GM18951 (cell line): ENCODE data around the gene UBFD1.
"Not testable (repeated sequence)": the region's sequence is repeated elsewhere in the genome, so short reads cannot be mapped to it uniquely, and the experiment has no call there.

Source experiments
- POLR2A ChIP-seq: IDR thresholded peaks from 4 replicates; pipeline ENCODE4 v1.6.1; 2011; ENCODE audit warnings: mild to moderate bottlenecking; ENCODE audit not compliant: insufficient read length, insufficient read depth; ENCODE audit errors: extremely low read depth
- in situ Hi-C: fragments of 300-500 bp; cut with MboI; formaldehyde crosslinking; loops from one replicate; pipeline ENCODE4 v1.12.0; 2022; ENCODE audit warnings: low sequenced_read_pairs, mixed read lengths, inconsistent platforms; ENCODE audit not compliant: unreplicated experiment

UBFD1 gene

DNA sequence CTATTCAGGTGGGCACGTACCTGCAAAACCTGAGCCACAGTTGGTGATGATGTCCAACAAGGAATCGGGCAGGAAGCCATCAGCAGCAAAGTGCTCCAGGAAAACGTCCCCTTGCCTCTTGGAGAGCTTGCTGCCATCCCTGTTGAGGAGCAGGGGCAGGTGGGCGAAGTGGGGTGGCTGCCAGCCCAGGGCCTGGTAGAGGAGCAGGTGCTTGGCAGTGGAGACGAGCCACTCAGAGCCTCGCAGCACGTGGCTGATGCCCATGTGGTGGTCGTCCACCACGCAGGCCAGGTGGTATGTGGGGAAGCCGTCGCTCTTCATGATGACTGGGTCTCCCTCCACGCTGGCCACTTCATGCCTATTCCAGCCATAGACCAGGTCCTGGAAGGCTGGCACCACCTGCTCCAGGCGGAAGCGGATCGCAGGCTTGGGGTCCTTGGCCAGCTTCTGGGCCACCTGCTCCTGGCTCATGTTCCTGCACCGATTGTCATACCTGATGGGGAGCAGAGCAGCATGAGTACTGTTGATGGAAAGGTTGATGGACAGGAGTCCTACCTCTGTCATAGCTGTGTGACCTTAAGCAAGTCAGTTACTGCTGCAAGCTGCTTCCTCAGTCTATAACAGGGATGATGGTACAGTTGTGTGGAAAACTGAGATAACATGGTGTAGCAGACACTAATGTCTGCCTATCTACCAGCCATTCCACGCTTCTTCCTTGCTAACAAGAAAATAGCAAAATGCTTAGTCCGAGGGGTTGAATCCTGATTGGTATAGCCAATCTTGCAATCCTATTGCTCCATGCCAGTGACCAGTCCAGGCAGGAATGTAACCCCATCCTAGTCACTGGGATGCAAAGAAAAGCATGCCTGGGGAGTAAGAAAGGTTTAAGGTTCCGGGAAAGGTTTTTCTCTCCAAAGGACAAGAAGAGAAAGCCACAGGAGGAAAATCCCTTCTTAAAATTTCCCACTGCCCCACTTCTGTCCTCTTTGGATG, 22.4 kb upstream of the UBFD1 start:
- in situ Hi-C loops: no loop called here
- no peak for TF ChIP-seq POLR2A

DNA sequence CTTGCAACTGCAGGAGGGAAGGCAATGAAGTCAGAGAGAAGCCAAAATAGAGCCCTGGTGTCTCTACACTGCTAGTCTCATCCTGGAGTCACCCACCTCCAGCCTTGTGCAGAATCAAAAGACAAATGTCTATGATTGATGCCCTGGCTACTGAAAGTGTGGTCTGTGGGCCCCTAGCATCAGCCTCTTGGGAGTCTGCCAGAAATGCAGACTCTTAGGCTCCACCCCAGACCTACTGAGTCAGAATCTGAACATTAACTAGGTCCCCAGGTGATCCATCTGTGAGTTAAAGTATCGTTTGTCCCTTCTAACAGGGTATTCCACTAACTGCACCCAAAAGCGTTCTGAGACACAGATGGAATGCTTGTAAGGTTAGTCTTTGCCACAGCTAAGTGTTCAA, 21.6 kb upstream of the UBFD1 start:
- in situ Hi-C loops: no loop called here

DNA sequence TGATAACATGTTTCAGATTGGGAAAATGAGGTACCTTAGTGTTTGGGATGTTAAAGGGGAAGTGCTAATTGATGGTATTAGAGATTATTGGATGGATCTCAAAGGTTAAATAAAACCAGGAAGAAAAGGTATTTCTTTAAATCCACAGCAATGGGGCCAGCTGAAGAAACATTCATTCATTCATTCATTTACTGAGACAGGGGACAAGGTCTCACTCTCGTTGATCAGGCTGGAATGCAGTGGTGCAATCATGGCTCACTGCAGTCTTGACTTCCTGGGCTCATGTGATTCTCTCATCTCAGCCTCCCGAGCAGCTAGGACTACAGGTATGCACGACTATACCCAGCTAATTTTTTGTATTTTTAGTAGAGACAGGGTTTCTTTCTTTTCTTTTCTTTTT, 20.1 kb upstream of the UBFD1 start:
- no peak for TF ChIP-seq POLR2A
- in situ Hi-C loops: no loop called here

More for the DNA sequence above, 21.6 kb upstream of the UBFD1 start:
- TF ChIP-seq POLR2A: no peak

DNA sequence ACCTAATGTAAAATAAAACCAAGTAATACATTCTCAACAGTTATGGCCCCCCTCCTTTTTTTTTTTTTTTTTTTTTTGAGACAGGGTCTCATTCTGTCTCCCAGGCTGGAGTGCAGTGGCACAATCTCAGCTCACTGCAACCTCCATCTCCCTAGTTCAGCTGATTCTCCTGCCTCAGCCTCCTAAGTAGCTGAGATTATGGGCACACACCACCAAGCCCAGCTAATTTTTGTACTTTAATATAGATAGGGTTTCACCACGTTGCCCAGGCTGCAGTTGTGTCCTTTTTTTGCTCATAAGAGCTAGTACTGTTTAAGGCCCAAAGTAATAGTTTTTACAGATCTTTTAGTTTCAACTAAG, 18.6 kb upstream of the UBFD1 start:
- in situ Hi-C loops: no loop called here
- TF ChIP-seq POLR2A: no peak

DNA sequence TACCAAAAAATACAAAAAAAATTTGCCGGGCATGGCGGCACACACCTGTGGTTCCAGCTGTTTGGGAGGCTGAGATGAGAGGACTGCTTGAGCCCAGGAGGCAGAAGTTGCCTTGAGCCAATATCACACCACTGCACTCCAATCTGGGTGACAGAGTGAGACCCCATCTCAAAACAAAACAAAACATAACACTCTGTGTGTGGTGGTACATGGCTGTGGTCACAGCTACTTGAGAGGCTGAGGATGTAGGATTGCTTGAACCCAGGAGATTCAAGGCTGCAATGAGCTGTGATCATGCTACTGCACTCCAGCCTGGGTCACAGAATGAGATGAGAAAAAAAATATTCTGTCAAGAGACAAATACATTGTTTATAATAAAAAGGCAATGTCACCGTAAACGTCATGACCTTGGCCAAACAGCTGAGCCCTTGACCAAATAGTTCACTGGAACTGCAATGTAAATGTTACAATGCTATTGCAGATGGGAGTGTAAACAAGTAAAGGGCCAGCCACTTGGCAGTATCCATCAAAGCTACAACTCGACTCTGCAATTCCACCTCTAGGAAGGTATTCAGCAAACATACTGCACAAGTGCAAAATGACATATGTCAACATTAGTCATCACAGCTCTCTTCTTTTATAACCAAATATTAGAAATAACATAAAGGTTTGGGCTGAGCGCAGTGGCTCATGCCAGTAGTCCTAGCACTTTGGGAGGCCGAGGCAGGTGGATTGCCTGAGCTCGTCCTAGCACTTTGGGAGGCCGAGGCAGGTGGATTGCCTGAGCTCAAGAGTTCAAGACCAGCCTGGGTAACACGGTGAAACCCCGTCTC, 17.3 kb upstream of the UBFD1 start:
- TF ChIP-seq POLR2A: no peak
- in situ Hi-C loops: no loop called here

DNA sequence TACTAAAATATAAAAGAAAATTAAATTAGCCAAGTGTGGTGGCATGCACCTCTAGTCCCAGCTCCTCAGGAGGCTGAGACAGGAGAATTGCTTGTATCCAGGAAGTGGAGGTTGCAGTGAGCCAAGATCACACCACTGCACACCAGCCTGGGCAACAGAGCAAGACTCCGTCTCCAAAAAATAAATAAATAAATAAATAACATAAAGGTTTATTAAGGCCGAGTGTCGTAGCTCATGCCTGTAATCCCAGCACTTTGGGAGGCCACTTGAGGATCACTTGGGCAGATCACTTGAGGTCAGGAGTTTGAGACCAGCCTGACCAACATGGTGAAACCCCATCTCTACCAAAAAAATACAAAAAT, 16.7 kb upstream of the UBFD1 start:
- in situ Hi-C loops: not testable (repeated sequence)

DNA sequence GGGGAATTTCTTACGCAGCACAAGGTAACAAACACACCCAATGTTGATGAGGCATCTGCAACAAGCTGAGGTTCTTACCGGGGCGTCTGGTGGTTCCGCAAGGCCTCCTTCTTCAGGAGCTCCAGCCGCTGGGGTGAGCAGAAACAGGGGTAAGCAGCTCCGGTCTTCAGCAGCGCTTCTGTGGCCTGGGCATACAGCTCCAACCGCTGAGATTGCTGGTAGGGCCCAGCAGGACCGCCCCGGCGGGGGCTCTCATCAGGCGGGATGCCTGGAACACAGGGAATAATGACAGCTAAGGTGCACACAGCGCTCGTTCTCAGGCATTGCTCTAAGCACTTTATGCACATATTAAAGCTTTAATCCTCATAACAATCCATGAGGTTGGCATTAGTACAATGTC, 13.1 kb upstream of the UBFD1 start:
- TF ChIP-seq POLR2A: no peak
- in situ Hi-C loops: no loop called here

DNA sequence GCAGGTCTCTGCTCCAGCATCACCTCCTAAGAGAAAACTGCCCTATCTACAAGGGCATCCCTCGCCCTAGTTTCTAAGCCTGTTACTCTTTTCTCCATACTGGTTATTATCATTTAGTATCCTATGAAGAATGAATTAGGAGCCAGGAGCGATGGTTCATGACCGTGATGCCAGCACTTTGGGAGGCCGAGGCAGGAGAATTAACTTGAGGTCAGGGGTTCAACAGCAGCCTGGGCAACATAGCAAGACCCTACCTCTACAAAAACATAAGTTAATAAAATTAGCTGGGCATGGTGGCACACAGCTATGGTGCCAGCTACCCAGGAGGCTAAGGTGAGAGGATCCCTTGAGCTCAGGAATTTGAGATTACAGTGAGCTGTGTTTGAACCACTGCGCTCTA, 7.6 kb upstream of the UBFD1 start:
- in situ Hi-C loops: no loop called here
- TF ChIP-seq POLR2A: no peak

DNA sequence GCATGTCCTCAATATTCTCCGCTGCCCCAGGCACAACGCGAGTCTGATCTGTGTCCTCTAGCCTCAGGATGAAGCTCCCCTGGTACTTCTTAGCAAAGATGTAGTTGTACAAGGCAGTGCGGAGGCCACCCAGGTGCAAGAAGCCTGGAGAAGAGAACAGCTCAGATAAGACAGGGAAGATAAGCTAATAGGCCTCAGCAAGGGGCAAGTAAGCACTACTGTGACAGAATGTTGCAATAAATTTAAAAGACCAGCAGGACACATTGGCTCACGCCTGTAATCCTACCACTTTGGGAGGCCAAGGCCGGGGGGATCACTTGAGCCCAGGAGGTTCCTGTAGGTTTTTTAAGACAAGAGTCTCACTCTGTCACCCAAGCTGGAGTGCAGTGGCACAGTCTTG, 5.4 kb upstream of the UBFD1 start:
- in situ Hi-C loops: no loop called here

DNA sequence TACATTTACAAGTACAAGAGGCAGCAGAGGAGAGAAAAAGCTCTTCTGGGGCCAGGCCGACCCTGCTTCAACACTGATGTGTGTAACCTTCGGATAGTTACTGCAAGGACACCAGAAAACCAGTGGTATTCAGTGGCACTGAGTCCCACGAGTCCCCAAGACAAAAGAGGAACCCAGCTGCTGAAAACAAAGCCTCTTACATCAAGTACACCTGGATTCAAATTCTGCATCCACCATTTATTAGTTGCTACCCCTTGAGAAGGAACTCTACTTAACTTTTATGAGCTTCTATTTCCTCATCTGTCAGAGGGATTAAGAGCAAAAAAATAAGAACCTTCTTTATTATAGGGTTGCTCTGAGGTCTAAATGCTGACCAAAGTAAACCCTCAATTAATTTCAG, 3.0 kb upstream of the UBFD1 start:
- in situ Hi-C loops: no loop called here
- TF ChIP-seq POLR2A: no peak

More for the DNA sequence above, 5.4 kb upstream of the UBFD1 start:
- no peak for TF ChIP-seq POLR2A

DNA sequence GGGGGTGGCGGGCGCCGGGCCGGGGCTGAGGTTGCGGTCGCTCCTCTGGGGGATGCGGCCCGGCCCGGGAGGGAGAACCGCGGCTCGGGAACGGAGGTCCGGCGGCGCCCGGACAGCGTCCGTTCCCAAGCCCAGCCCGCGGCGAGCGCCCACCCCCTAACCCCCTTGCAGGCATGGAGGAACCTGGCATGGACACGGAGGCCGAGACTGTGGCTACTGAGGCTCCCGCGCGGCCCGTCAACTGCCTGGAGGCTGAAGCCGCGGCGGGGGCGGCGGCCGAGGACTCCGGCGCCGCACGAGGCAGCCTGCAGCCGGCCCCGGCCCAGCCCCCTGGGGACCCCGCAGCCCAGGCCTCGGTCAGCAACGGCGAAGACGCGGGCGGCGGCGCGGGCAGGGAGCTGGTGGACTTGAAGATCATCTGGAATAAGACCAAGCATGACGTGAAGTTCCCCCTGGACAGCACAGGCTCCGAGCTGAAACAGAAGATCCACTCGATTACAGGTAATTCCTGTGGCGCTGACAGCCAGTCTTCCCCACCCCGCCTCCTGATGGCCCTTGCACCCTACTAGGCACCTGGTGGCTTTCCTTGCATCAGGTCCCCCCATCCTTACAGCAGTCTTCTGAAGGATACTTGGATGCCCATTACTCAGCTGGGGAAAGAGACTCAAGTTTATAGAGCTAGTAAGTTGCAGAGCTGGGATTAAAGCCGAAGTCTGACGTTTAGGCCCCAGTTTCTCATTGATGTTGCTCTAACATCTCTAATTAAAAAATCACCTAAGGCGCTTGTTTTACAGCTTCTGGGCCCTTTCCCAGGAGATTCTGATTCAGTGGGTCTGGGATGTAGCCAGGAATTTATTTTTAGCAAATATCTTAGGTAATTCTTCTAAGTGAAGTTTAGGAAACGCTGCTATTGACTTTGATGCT, 514 bp downstream of the UBFD1 start:
- TF ChIP-seq POLR2A: no peak
- in situ Hi-C loops: no loop called here

DNA sequence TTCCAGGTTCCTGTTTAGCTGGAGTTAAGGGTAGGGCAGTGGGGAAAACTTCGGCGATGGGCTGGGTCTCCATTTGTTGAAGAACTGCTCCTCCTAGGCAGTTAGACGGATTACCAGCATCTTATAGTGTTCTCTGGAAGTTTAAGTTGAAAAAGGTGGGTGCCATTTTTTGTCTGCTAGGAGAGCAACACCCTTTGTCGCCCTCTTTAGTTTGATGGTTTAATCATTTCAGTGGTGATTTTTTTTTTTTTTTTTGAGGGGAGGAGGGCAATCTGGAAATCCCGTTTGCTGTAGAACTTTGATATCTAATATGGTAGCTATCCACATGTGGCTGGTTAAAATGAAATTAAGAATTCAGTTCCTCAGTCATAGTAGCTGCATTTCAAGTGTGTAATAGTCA, 4.1 kb downstream of the UBFD1 start:
- no peak for TF ChIP-seq POLR2A
- in situ Hi-C loops: no loop called here

DNA sequence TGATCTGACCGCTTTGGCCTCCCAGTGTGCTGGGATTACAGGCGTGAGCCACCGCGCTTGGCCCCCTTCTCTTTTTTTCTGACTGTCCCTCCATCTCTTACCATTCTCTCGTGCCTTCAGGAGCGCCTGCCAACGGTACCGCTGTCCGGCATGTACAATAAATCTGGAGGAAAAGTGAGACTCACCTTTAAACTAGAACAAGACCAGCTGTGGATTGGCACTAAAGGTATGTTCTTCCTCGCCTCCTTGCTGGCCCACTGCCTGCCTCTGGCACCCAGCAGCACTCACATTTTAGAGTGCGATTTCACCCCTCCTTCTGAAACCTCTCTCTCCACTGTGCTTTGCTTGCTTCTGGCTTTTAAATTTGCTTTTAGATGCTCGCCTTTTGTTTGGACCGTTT, 5.0 kb downstream of the UBFD1 start:
- in situ Hi-C loops: no loop called here
- no peak for TF ChIP-seq POLR2A
